IPS-15b (cell line): Measurements from ENCODE around the gene IL11.
"Not testable (repeated sequence)": the region's sequence is repeated elsewhere in the genome, so short reads cannot be mapped to it uniquely, and the experiment has no call there.

Experiments
- H3K27me3 ChIP-seq: one replicate; pipeline ENCODE4 v1.6.1; 2013; ENCODE audit warnings: low read length; ENCODE audit not compliant: control insufficient read depth, insufficient read depth
- H3K36me3 ChIP-seq: one replicate; pipeline ENCODE4 v1.6.1; 2013; ENCODE audit warnings: low read length; ENCODE audit not compliant: control insufficient read depth, insufficient read depth
- H3K4me1 ChIP-seq: one replicate; pipeline ENCODE4 v1.6.1; 2013; ENCODE audit warnings: mild to moderate bottlenecking, low read length; ENCODE audit not compliant: control insufficient read depth, insufficient read depth
- H3K4me3 ChIP-seq: one replicate; pipeline ENCODE4 v1.5.1; 2013; ENCODE audit warnings: low read depth, low read length
- H3K9ac ChIP-seq: one replicate; pipeline ENCODE4 v1.6.1; 2013; ENCODE audit warnings: low read depth, mild to moderate bottlenecking, low read length
- H3K9me3 ChIP-seq: one replicate; pipeline ENCODE4 v1.6.1; 2013; ENCODE audit warnings: mild to moderate bottlenecking, low read length; ENCODE audit not compliant: control insufficient read depth, insufficient read depth

IL11 gene

DNA sequence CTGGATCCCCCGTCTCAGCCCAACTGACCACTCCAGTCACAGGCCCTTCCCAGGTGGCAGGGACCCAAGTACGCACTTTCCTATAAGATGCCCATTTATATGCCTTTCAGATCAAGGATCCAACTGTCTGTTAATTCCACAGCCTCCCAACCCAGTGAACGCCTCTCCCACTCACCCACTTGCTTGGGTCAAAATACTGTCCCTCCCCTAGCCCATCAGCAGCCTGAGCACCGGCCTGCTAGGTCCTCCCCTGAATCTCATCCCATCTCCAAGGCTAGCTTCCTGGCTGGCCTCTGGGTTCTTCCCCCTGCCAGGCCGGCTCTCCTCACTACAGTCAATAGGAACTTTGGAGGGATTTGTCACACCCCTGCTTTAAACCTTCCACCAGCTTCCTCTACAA lies 35.4 kb upstream of the IL11 start:
- Histone ChIP-seq H3K9me3 (no peaks in the 10 kb centered on the region), H3K9ac (no peak overlapping the region), H3K4me3 (peak overlapping the region; percentile 73), H3K4me1 (peaks cover 5% of the 10 kb centered on the region), H3K27me3 (no peaks in the 10 kb centered on the region), H3K36me3 (peaks cover 49% of the 10 kb centered on the region)

- H3K27me3 ChIP-seq = no peaks in the 10 kb centered on the region
- no peaks in the 10 kb centered on the region for H3K9me3 ChIP-seq
- H3K4me3 ChIP-seq = no peak overlapping the region
- peaks cover 54% of the 10 kb centered on the region for H3K36me3 ChIP-seq
- H3K9ac ChIP-seq = no peak overlapping the region
- H3K4me1 ChIP-seq = peaks cover 5% of the 10 kb centered on the region
Measured at GRCh38 chr19:55402509-55402908, 32.2 kb upstream of the IL11 start.

- H3K9me3 ChIP-seq, H3K27me3 ChIP-seq, H3K9ac ChIP-seq, H3K4me3 ChIP-seq, H3K4me1 ChIP-seq: not testable (repeated sequence)
- peaks cover 49% of the 10 kb centered on the region for H3K36me3 ChIP-seq
Measured at GRCh38 chr19:55401390-55401789, 31.1 kb upstream of the IL11 start.

GRCh38 chr19:55400281-55401087 lies 30.2 kb upstream of the IL11 start:
- Histone ChIP-seq H3K4me1 (no peaks in the 10 kb centered on the region), H3K9ac (no peak overlapping the region), H3K36me3 (peaks cover 40% of the 10 kb centered on the region), H3K27me3 (no peaks in the 10 kb centered on the region), H3K4me3 (no peak overlapping the region), H3K9me3 (no peaks in the 10 kb centered on the region)

- Histone ChIP-seq H3K9me3 (no peaks in the 10 kb centered on the region), H3K9ac (no peak overlapping the region), H3K4me3 (no peak overlapping the region), H3K4me1 (no peaks in the 10 kb centered on the region), H3K36me3 (peaks cover 26% of the 10 kb centered on the region), H3K27me3 (no peaks in the 10 kb centered on the region)
Measured at GRCh38 chr19:55398200-55398925, 28.1 kb upstream of the IL11 start.

DNA sequence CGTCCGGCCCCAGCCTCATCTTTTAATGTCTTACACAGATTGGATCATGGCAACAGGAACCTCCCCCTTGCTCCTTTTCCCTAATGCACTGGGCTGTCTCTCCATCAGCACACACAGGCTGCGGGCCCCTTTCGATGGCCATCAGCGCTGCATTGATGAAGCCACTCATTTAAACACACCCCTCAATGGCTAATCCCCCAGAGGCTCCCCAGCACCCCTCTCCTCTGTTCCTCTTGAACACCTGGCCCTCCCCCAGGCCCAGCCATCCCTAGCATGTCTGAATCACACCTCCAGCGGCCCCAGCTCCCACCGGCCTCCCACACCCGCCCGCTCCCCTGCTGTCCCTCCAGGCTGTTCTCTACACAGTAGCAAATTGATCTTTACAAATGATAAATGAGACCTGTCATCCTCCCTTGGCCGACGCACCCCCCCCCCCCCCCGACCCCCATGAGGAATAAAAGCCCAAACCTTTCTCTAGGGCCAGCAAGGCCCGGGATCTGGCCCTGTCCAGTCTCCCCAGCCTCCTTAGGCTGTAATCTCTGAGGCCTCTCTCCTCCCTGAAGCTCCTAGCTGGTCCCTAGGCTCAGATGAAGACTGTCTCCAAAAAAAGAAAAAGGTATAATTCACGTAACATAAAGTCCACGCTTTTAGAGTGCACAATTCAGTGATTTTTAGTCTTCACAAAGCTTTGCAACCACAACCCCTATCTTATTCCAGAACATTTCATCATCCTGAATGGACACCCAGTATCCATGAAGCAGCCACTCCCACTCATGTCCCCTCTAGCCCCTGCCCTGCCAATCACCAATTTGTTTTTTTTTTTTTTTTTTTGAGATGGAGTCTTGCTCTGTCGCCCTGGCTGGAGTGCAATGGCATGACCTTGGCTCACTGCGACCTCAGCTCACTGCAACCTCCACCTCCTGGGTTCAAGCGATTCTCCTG lies 22.8 kb upstream of the IL11 start:
- Histone ChIP-seq H3K27me3 (no peaks in the 10 kb centered on the region), H3K36me3 (peaks cover 17% of the 10 kb centered on the region), H3K9ac (no peak overlapping the region), H3K4me1 (peaks cover 8% of the 10 kb centered on the region), H3K4me3 (peak overlapping the region; percentile 13), H3K9me3 (no peaks in the 10 kb centered on the region)

DNA sequence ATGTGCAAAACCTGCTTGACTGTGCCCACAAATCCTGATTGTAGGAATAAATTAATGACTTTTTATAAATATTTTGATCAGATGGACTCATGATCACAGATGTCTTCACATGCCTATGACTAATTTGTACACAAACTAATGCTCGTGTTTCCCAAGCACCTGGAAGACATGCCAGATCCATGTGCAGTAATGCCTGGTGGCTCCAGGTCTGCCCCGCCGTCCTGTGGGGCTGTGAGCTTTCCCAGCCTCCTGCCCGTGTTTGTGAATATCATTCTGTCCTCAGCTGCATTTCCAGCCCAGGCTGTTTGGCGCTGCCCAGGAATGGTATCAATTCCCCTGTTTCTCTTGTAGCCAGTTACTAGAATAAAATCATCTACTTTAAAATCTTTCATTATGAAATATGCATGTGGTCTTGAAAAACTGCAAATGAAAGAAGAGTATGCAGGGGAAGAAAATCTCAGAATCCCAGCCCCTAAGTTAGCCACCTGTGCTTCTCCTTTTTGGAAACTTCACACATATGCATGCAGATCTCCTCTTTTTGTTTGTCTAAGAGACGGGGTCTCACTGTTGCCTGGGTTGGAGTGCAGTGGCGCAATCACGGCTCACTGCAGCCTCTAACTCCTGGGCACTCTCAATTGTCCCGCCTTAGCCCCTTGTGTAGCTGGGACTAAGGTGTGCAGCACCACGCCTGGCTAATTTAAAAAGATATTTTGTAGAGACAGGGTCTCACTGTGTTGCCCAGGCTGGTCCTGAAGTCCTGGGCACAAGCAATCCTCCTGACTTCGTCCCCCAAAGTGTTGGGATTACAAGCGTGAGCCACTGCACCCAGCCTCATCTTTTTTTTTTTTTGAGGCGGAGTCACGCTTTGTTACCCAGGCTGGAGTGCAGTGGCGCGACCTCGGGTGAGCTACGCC lies 21.7 kb upstream of the IL11 start:
- Histone ChIP-seq H3K27me3 (no peaks in the 10 kb centered on the region), H3K9ac (no peak overlapping the region), H3K4me3 (peak overlapping the region; percentile 13), H3K4me1 (peaks cover 15% of the 10 kb centered on the region), H3K36me3 (peaks cover 28% of the 10 kb centered on the region), H3K9me3 (no peaks in the 10 kb centered on the region)

GRCh38 chr19:55391191-55391670 lies 21.0 kb upstream of the IL11 start:
- peaks cover 35% of the 10 kb centered on the region for H3K36me3 ChIP-seq
- no peaks in the 10 kb centered on the region for H3K27me3 ChIP-seq
- peaks cover 17% of the 10 kb centered on the region for H3K4me1 ChIP-seq
- H3K9ac ChIP-seq = no peak overlapping the region
- no peak overlapping the region for H3K4me3 ChIP-seq
- H3K9me3 ChIP-seq = no peaks in the 10 kb centered on the region

GRCh38 chr19:55390461-55390880 lies 20.2 kb upstream of the IL11 start:
- peaks cover 17% of the 10 kb centered on the region for H3K4me1 ChIP-seq
- no peaks in the 10 kb centered on the region for H3K9me3 ChIP-seq
- peaks cover 40% of the 10 kb centered on the region for H3K36me3 ChIP-seq
- H3K9ac ChIP-seq = no peak overlapping the region
- no peaks in the 10 kb centered on the region for H3K27me3 ChIP-seq
- H3K4me3 ChIP-seq = no peak overlapping the region

GRCh38 chr19:55389386-55390317 lies 19.4 kb upstream of the IL11 start:
- Histone ChIP-seq H3K4me3 (no peak overlapping the region), H3K36me3 (peaks cover 40% of the 10 kb centered on the region), H3K27me3 (no peaks in the 10 kb centered on the region), H3K9ac (peak overlapping the region; percentile 12), H3K9me3 (no peaks in the 10 kb centered on the region), H3K4me1 (peaks cover 17% of the 10 kb centered on the region)
